Mucosa of descending colon (tissue), 3 donors: ENCODE results near the gene MBD5. TPM values are rescaled to one million over a fixed set of nuclear protein-coding genes. Genes with fewer than 3 reads are reported as not detected.

Experiments
- ATAC-seq: fragments of 200-7000 bp; cut with Tn5 transposase; one replicate; pipeline ENCODE4 v1.9.1; 2020; ENCODE audit warnings: mild to moderate bottlenecking, moderate library complexity
- DNase-seq, 3 donors: peaks; one replicate each; pipeline ENCODE4 v3.0.0-alpha.2; 2020
- H3K36me3 ChIP-seq: fragments of 200-600 bp; one replicate; pipeline ENCODE4 v1.8.0; 2021; ENCODE audit warnings: low read depth, mild to moderate bottlenecking
- H3K4me1 ChIP-seq: fragments of 200-600 bp; one replicate; pipeline ENCODE4 v1.8.0; 2021; ENCODE audit warnings: low read depth, mild to moderate bottlenecking
- H3K4me3 ChIP-seq: fragments of 200-600 bp; one replicate; pipeline ENCODE4 v1.8.0; 2021; ENCODE audit warnings: mild to moderate bottlenecking
- H3K9me3 ChIP-seq: fragments of 200-600 bp; one replicate; pipeline ENCODE4 v1.8.0; 2021; ENCODE audit warnings: mild to moderate bottlenecking
- CTCF ChIP-seq: fragments of 200-600 bp; IDR thresholded peaks from one replicate; pipeline ENCODE4 v1.8.0; 2022; ENCODE audit warnings: antibody characterized with exemption, mild to moderate bottlenecking
- intact Hi-C, 2 donors: fragments of 100-400 bp; cut with DNase I in 1 of 2; cut with micrococcal nuclease in 1 of 2; formaldehyde crosslinking; loops; one replicate each; pipeline versions ENCODE4 v1.11.0 to v1.11.1; 2022; cut with DNase I, micrococcal nuclease
- total RNA-seq, 3 donors: library from RNA; stranded (reverse); fragmentation: NEBNext Ultra II Directional in 2 of 3; extraction: Animal tissue kit (Norgen Biotek cat#: 25700) in 2 of 3; gene quantifications; one replicate each; pipeline versions ENCODE4 v1.2.1 to v1.2.4, GENCODE V29; 2021 to 2023
- donor health status: DM: no; HTN: no; CAD: no; lungs with moderate emphysema.
- donor health status: DM: no; HTN: no; CAD: no.
- donor health status: DM: no; HTN: yes; CAD: no.

MBD5 gene
- total RNA-seq, 3 donors from 2014 or later, result 31.8 to 69.8 (median 43.8) TPM

GRCh38 chr2:148071351-148071750 lies 50.5 kb downstream of the MBD5 start:
- DNase-seq (no peak), ATAC-seq (peak; percentile 59)
- Histone ChIP-seq H3K4me3 (no peak overlapping the region), H3K9me3 (no peaks in the 10 kb centered on the region), H3K4me1 (no peaks in the 10 kb centered on the region), H3K36me3 (no peaks in the 10 kb centered on the region)
- TF ChIP-seq CTCF, result no peak
- intact Hi-C loops, result no loop called here

- no peak for TF ChIP-seq CTCF
- H3K4me3 ChIP-seq, result no peak overlapping the region
- no peaks in the 10 kb centered on the region for H3K4me1 ChIP-seq
- intact Hi-C loops, result no loop called here
- H3K9me3 ChIP-seq, result peaks cover 4% of the 10 kb centered on the region
- no peak for ATAC-seq
- H3K36me3 ChIP-seq, result no peaks in the 10 kb centered on the region
- no peak for DNase-seq
Measured at GRCh38 chr2:148096012-148096411, 75.1 kb downstream of the MBD5 start.

- no peak for ATAC-seq
- TF ChIP-seq CTCF, result no peak
- Histone ChIP-seq H3K4me1 (no peaks in the 10 kb centered on the region), H3K4me3 (no peak overlapping the region), H3K36me3 (no peaks in the 10 kb centered on the region), H3K9me3 (no peaks in the 10 kb centered on the region)
- intact Hi-C loops, result no loop called here
- no peak for DNase-seq
Measured at GRCh38 chr2:148102641-148103040, 81.8 kb downstream of the MBD5 start.

- TF ChIP-seq CTCF, result no peak
- Histone ChIP-seq H3K4me3 (no peak overlapping the region), H3K36me3 (no peaks in the 10 kb centered on the region), H3K9me3 (no peaks in the 10 kb centered on the region), H3K4me1 (no peaks in the 10 kb centered on the region)
- DNase-seq (no peak), ATAC-seq (no peak)
- intact Hi-C loops, result no loop called here
Measured at GRCh38 chr2:148103946-148104345, 83.1 kb downstream of the MBD5 start.

GRCh38 chr2:148106331-148106730 lies 85.4 kb downstream of the MBD5 start:
- ATAC-seq (no peak), DNase-seq (no peak)
- intact Hi-C loops, result no loop called here
- Histone ChIP-seq H3K36me3 (no peaks in the 10 kb centered on the region), H3K9me3 (no peaks in the 10 kb centered on the region), H3K4me1 (no peaks in the 10 kb centered on the region), H3K4me3 (no peak overlapping the region)
- TF ChIP-seq CTCF, result no peak

- Histone ChIP-seq H3K4me1 (no peaks in the 10 kb centered on the region), H3K4me3 (no peak overlapping the region), H3K36me3 (no peaks in the 10 kb centered on the region), H3K9me3 (no peaks in the 10 kb centered on the region)
- intact Hi-C loops, result no loop called here
- no peak for TF ChIP-seq CTCF
- DNase-seq, result no peak
- ATAC-seq, result no peak
Measured at GRCh38 chr2:148108385-148108784, 87.5 kb downstream of the MBD5 start.
